IMR-90 (cell line): ENCODE data around the gene SP2. TPM values are rescaled to one million over a fixed set of nuclear protein-coding genes. Genes with fewer than 3 reads are reported as not detected.
"Not testable (repeated sequence)": the region's sequence is repeated elsewhere in the genome, so short reads cannot be mapped to it uniquely, and the experiment has no call there.

Source experiments
- ATAC-seq: fragments of 200-7000 bp; cut with Tn5 transposase; 2 replicates; pipeline ENCODE4 v1.9.1; 2020; ENCODE audit warnings: low read depth, mild to moderate bottlenecking, moderate library complexity
- BruUV-seq: library from RNA; stranded (reverse); fragments of 400-500 nt; replicated peaks from 2 replicates; lab custom pipeline; 2021; lab: Mats Ljungman, UMichigan
- CTCF ChIA-PET: fragments of 300-600 bp; formaldehyde crosslinking; extraction: SDS; loops from one replicate; lab custom pipeline; 2021; ENCODE audit warnings: antibody characterized with exemption; lab: Yijun Ruan, JAX
- POLR2A ChIA-PET: fragments of 300-600 bp; sonication (Branson Sonifier 250); formaldehyde crosslinking; loops from one replicate; lab custom pipeline; 2022; ENCODE audit warnings: antibody characterized with exemption; ENCODE audit not compliant: unreplicated experiment; lab: Charles Lee
- DNase-seq: peaks from one replicate; pipeline ENCODE4 v3.0.0; 2013
- H2AFZ ChIP-seq: replicated peaks from 2 replicates; pipeline ENCODE3; 2013; ENCODE audit warnings: low read length, mild to moderate bottlenecking; ENCODE audit not compliant: poor library complexity
- H2AK5ac ChIP-seq: 2 replicates; pipeline ENCODE4 v1.6.1; 2013; ENCODE audit warnings: low read depth, low read length, inconsistent platforms
- H2AK9ac ChIP-seq: replicated peaks from 2 replicates; pipeline ENCODE3; 2013; ENCODE audit warnings: mild to moderate bottlenecking, low read depth, low read length, moderate library complexity; ENCODE audit not compliant: poor library complexity
- H2BK120ac ChIP-seq: 2 replicates; pipeline ENCODE4 v1.6.1; 2013; ENCODE audit warnings: low read depth, low read length, inconsistent platforms
- H2BK15ac ChIP-seq: 3 replicates; pipeline ENCODE4 v1.6.1; 2013; ENCODE audit warnings: low read depth, low read length, inconsistent platforms
- H2BK20ac ChIP-seq: 2 replicates; pipeline ENCODE4 v1.6.1; 2013; ENCODE audit warnings: low read depth, mild to moderate bottlenecking, inconsistent platforms, low read length, moderate library complexity
- H2BK5ac ChIP-seq: 2 replicates; pipeline ENCODE4 v1.6.1; 2013; ENCODE audit warnings: mild to moderate bottlenecking, low read depth, low read length, inconsistent platforms; ENCODE audit not compliant: poor library complexity, severe bottlenecking
- H3K14ac ChIP-seq: replicated peaks from 2 replicates; pipeline ENCODE4 v1.6.1; 2013; ENCODE audit warnings: low read depth, low read length, inconsistent platforms
- H3K18ac ChIP-seq: 2 replicates; pipeline ENCODE4 v1.6.1; 2013; ENCODE audit warnings: low read depth, low read length, control low read depth
- H3K23ac ChIP-seq: 2 replicates; pipeline ENCODE4 v1.6.1; 2013; ENCODE audit warnings: low read depth, low read length, inconsistent platforms
- H3K27ac ChIP-seq: 2 replicates; pipeline ENCODE4 v1.5.1; 2013; ENCODE audit warnings: mild to moderate bottlenecking, control low read depth, low read length; ENCODE audit not compliant: insufficient read depth
- H3K27me3 ChIP-seq: 2 replicates; pipeline ENCODE4 v1.6.1; 2013; ENCODE audit warnings: low read length; ENCODE audit not compliant: control insufficient read depth, insufficient read depth
- H3K36me3 ChIP-seq: 2 replicates; pipeline ENCODE4 v1.6.1; 2013; ENCODE audit warnings: low read length, mixed read lengths; ENCODE audit not compliant: control insufficient read depth, insufficient read depth
- H3K4ac ChIP-seq: 2 replicates; pipeline ENCODE4 v1.6.1; 2013; ENCODE audit warnings: low read depth, low read length, inconsistent platforms
- H3K4me1 ChIP-seq: 2 replicates; pipeline ENCODE4 v1.6.1; 2013; ENCODE audit warnings: low read length, mixed read lengths; ENCODE audit not compliant: control insufficient read depth, insufficient read depth
- H3K4me2 ChIP-seq: 2 replicates; pipeline ENCODE4 v1.6.1; 2013; ENCODE audit warnings: low read depth, mild to moderate bottlenecking, control low read depth, low read length, moderate library complexity
- H3K4me3 ChIP-seq: 2 replicates; pipeline ENCODE4 v1.5.1; 2013; ENCODE audit warnings: low read depth, mild to moderate bottlenecking, control low read depth, low read length, moderate library complexity; ENCODE audit not compliant: insufficient read depth
- H3K56ac ChIP-seq: 2 replicates; pipeline ENCODE4 v1.6.1; 2013; ENCODE audit warnings: low read length, inconsistent platforms; ENCODE audit not compliant: insufficient read depth; ENCODE audit errors: extremely low read depth
- H3K79me1 ChIP-seq, 2 experiments: 2 replicates each; pipeline ENCODE4 v1.6.1; 2013; ENCODE audit warnings: low read length in 2 of 2, inconsistent platforms in 1 of 2, low read depth in 1 of 2
- H3K9ac ChIP-seq: 2 replicates; pipeline ENCODE4 v1.6.1; 2013; ENCODE audit warnings: low read depth, low read length, control low read depth
- H3K9me1 ChIP-seq: 2 replicates; pipeline ENCODE4 v1.6.1; 2013; ENCODE audit warnings: low read length, inconsistent platforms; ENCODE audit not compliant: insufficient read depth
- H3K9me3 ChIP-seq: 2 replicates; pipeline ENCODE4 v1.6.1; 2013; ENCODE audit warnings: low read length; ENCODE audit not compliant: control insufficient read depth, insufficient read depth
- H4K20me1 ChIP-seq: 2 replicates; pipeline ENCODE4 v1.6.1; 2013; ENCODE audit warnings: low read length, inconsistent platforms; ENCODE audit not compliant: insufficient read depth
- H4K5ac ChIP-seq: 2 replicates; pipeline ENCODE4 v1.6.1; 2013; ENCODE audit warnings: mild to moderate bottlenecking, low read depth, low read length, control low read depth
- H4K8ac ChIP-seq, 2 experiments: 2 replicates each; pipeline ENCODE4 v1.6.1; 2013; ENCODE audit warnings: low read depth in 2 of 2, low read length in 2 of 2, control low read depth in 1 of 2, inconsistent platforms in 1 of 2
- H4K91ac ChIP-seq: 2 replicates; pipeline ENCODE4 v1.6.1; 2013; ENCODE audit warnings: low read depth, low read length, inconsistent platforms; ENCODE audit not compliant: insufficient read depth
- RFX5 ChIP-seq: IDR thresholded peaks from 2 replicates; pipeline ENCODE4 v1.8.0; 2012; ENCODE audit warnings: low read depth, mild to moderate bottlenecking, low read length, moderate library complexity
- SMC3 ChIP-seq: fragments of 150-350 bp; IDR thresholded peaks from 2 replicates; pipeline ENCODE4 v1.6.1; 2016; ENCODE audit warnings: low read depth, mild to moderate bottlenecking, antibody characterized with exemption, low read length, moderate library complexity
- WGBS, 2 experiments: methylation state at CpG; one replicate each; pipeline versions ENCODE4 v1.1.5 to v1.1.7; 2013; ENCODE audit warnings: missing lambda C conversion rate in 2 of 2; ENCODE audit not compliant: insufficient read length in 1 of 2; ENCODE audit errors: extremely low coverage in 2 of 2; 5-methylcytosine and 5-hydroxymethylcytosine counted together
- dilution Hi-C: fragments of 300-500 bp; cut with HindIII; formaldehyde crosslinking; loops from one replicate; pipeline ENCODE4 v1.14.3; 2018; ENCODE audit warnings: low sequenced_read_pairs; ENCODE audit not compliant: unreplicated experiment
- in situ Hi-C: fragments of 300-500 bp; cut with MboI; formaldehyde crosslinking; loops from 3 replicates; pipeline ENCODE4 v1.14.3; 2019; ENCODE audit warnings: low sequenced_read_pairs, inconsistent platforms, mixed read lengths
- intact Hi-C: fragments of 100-400 bp; cut with micrococcal nuclease; formaldehyde crosslinking; loops from 2 replicates; pipeline ENCODE4 v1.10.0; 2022
- polyA plus RNA-seq, 3 experiments: library from polyadenylated mRNA; depleted of rRNA; stranded (reverse); fragments of >200 nt; gene quantifications; 2 replicates each; pipeline ENCODE4 v1.2.3, GENCODE V29; 2012; ENCODE audit warnings: low replicate concordance in 1 of 3
- total RNA-seq: library from RNA; depleted of rRNA; stranded (reverse); fragments of >200 nt; gene quantifications from 2 replicates; pipeline ENCODE4 v1.2.3, GENCODE V29; 2012
- TF ChIP-seq, protein P1 (sequence below): conservative IDR thresholded peaks from 2 replicates; pipeline ENCODE4 v1.5.1; 2012; ENCODE audit warnings: mild to moderate bottlenecking, low read depth, low read length, improper control_type of control experiment

The SP2 gene
- total and polyA plus RNA-seq, 2 of the 4 experiments (the other 2 are of a cell fraction) = 0.72 to 13.8 TPM

DNA sequence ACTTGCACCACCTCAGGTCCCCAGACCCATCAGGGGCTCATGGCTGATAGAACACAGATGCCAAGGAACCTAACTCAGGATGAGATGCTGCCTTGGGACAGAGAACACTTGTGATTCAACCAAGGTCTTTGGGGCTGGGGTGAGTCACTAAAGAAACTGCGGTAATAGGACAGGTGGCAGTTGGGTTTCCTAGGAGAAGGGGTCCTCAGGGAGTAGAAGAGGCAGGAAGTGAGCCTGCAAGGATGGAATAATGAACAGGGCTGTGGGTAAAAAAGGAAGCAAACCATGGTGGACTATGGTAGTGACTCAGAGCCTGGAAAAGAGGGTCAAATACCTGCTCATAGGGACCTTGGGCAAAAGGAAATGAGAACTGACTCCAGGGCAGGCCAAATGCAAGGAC, 38.8 kb downstream of the SP2 start:
- ChIA-PET POLR2A (no interaction called here), CTCF (interaction anchor here (0.7 kb wide), 1 partner anchor 36 kb away, joined by 3 read pairs; the partner anchor contains the start of gene CDK5RAP3)
- dilution Hi-C loops (no loop called here), intact Hi-C loops (no loop called here), in situ Hi-C loops (no loop called here)
- Histone ChIP-seq H2BK15ac (no peak overlapping the region; the same call in 2 of the 3 replicates), H3K9me1 (peaks cover 18% of the 10 kb centered on the region), H3K56ac (no peak overlapping the region), H2BK120ac (no peak overlapping the region), H3K23ac (no peak overlapping the region), H3K9me3 (no peaks in the 10 kb centered on the region), H3K18ac (no peak overlapping the region), H4K8ac (no peak overlapping the region), H2AK5ac (no peak overlapping the region), H4K20me1 (no peaks in the 10 kb centered on the region), H3K4me2 (no peak overlapping the region), H3K27me3 (no peaks in the 10 kb centered on the region), H3K14ac (no peak overlapping the region), H2AFZ (peak overlapping the region; percentile 36), H3K36me3 (peaks cover 2% of the 10 kb centered on the region), H3K79me1 (peaks cover 0 to 18% of the 10 kb centered on the region in 2 experiments; a peak in 1 of 4 replicates), H2AK9ac (no peak overlapping the region), H3K4me3 (no peak overlapping the region), H4K91ac (no peak overlapping the region), H4K5ac (no peak overlapping the region), H2BK20ac (no peak overlapping the region), H3K27ac (no peak overlapping the region), H3K9ac (no peak overlapping the region), H3K4me1 (peaks cover 4% of the 10 kb centered on the region; the same call in 1 of the 2 replicates), H3K4ac (no peak overlapping the region), H2BK5ac (no peak overlapping the region)
- peak; percentile 45 for DNase-seq
- 83% methylated on average over 1 of the region's 1 CpG; no CpG with 5 or more reads in 1 of the 2 experiments for WGBS, 2 experiments
- TF ChIP-seq, protein P1, sequence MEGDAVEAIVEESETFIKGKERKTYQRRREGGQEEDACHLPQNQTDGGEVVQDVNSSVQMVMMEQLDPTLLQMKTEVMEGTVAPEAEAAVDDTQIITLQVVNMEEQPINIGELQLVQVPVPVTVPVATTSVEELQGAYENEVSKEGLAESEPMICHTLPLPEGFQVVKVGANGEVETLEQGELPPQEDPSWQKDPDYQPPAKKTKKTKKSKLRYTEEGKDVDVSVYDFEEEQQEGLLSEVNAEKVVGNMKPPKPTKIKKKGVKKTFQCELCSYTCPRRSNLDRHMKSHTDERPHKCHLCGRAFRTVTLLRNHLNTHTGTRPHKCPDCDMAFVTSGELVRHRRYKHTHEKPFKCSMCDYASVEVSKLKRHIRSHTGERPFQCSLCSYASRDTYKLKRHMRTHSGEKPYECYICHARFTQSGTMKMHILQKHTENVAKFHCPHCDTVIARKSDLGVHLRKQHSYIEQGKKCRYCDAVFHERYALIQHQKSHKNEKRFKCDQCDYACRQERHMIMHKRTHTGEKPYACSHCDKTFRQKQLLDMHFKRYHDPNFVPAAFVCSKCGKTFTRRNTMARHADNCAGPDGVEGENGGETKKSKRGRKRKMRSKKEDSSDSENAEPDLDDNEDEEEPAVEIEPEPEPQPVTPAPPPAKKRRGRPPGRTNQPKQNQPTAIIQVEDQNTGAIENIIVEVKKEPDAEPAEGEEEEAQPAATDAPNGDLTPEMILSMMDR = no peak
- TF ChIP-seq RFX5 = no peak
- TF ChIP-seq SMC3 = no peak
- BruUV-seq = no TSS peak
- ATAC-seq = no peak

- H3K18ac ChIP-seq, H2BK15ac ChIP-seq, H4K20me1 ChIP-seq, dilution Hi-C loops, DNase-seq, POLR2A ChIA-PET, H3K4me1 ChIP-seq, H3K9me3 ChIP-seq, H3K56ac ChIP-seq, intact Hi-C loops, H3K4me2 ChIP-seq, H2AK9ac ChIP-seq, H3K9ac ChIP-seq, H3K36me3 ChIP-seq, H3K27me3 ChIP-seq, in situ Hi-C loops, ATAC-seq, BruUV-seq, H4K5ac ChIP-seq, H3K27ac ChIP-seq, H3K4me3 ChIP-seq, H2BK20ac ChIP-seq: not testable (repeated sequence)
- H3K23ac ChIP-seq = 0 out of 2 replicates have a peak overlapping the region, but pooled peaks have one; percentile 20
- 0 out of 2 replicates have a peak overlapping the region, but pooled peaks have one; percentile 8 for H2BK120ac ChIP-seq
- peak overlapping the region; percentile 25 for H2BK5ac ChIP-seq
- CTCF ChIA-PET = interaction anchor here (0.7 to 1.1 kb wide), 2 partner anchors 12 to 36 kb away, joined by 3 to 4 read pairs; partner anchors contain the start of gene CDK5RAP3
- peaks cover 18% of the 10 kb centered on the region for H3K9me1 ChIP-seq
- H4K91ac ChIP-seq = peak overlapping the region; percentile 62; the same call in 1 of the 2 replicates
- 60% methylated on average over 2 of the region's 3 CpGs; no CpG with 5 or more reads in 1 of the 2 experiments for WGBS, 2 experiments
- peak overlapping the region; percentile 56; the same call in 1 of the 2 replicates for H2AK5ac ChIP-seq
- H3K79me1 ChIP-seq = peaks cover 0 to 18% of the 10 kb centered on the region in 2 experiments; a peak in 1 of 4 replicates
- H3K14ac ChIP-seq = 0 out of 2 replicates have a peak overlapping the region, but pooled peaks have one; percentile 8
- peak overlapping the region in 1 of 2 experiments; percentile 71; a peak in 1 of 4 replicates for H4K8ac ChIP-seq
- peak overlapping the region; percentile 2; the same call in 1 of the 2 replicates for H3K4ac ChIP-seq
- peak overlapping the region; percentile 64 for H2AFZ ChIP-seq
These were observed 39.4 kb downstream of the SP2 start for GRCh38 chr17:47935468-47935867.
